ENCODE results near the gene PFKM.

DNA sequence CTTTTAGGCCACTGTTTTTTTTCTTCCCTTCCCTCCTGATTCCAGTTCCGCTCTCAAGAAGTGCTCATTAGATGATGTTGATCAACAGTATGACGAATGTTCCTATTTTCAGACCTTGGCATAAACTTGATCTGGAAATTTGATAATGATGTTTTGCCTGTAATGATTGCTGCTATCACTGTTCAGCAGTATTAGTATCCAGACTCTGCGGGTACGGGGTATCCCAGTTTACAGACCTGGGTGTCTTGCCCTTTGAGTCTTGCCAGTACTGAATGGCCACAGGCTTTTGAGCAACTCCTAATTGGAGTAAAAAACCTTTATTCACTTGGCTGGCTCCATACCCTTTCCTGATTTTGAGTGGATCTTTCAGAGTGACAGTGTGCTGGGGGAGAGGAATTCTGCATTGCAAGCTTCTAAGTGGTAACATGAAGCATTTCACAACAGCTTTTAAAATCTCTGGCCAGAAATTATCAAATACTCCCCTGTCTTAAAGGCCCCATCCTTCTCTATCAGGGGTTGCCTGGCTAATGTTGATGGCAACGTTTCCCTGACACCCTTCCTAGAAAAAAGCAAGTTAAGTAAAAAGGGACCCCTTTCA lies 44.1 kb downstream of the PFKM start:
- TF ChIP-seq, protein P1, sequence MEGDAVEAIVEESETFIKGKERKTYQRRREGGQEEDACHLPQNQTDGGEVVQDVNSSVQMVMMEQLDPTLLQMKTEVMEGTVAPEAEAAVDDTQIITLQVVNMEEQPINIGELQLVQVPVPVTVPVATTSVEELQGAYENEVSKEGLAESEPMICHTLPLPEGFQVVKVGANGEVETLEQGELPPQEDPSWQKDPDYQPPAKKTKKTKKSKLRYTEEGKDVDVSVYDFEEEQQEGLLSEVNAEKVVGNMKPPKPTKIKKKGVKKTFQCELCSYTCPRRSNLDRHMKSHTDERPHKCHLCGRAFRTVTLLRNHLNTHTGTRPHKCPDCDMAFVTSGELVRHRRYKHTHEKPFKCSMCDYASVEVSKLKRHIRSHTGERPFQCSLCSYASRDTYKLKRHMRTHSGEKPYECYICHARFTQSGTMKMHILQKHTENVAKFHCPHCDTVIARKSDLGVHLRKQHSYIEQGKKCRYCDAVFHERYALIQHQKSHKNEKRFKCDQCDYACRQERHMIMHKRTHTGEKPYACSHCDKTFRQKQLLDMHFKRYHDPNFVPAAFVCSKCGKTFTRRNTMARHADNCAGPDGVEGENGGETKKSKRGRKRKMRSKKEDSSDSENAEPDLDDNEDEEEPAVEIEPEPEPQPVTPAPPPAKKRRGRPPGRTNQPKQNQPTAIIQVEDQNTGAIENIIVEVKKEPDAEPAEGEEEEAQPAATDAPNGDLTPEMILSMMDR (IDR thresholded peaks at IDR 0.05) = no peak
- no peak for TF ChIP-seq POLR2A (IDR thresholded peaks at IDR 0.05)
- TF ChIP-seq EP300 (IDR thresholded peaks at IDR 0.05; ENCODE audit: low read depth) = no peak
- no peak for TF ChIP-seq POLR2AphosphoS5 (IDR thresholded peaks at IDR 0.05)
